Activated CD8-positive, alpha-beta memory T cell treated with anti-CD3 and anti-CD28 coated beads for 36 hours (primary cell): ENCODE measurements around the gene DOCK1. TPM values are rescaled to one million over a fixed set of nuclear protein-coding genes. Genes with fewer than 3 reads are reported as not detected.

Experiments
- CTCF ChIA-PET: fragments of 350-600 bp; sonication (Branson Sonifier 250); formaldehyde crosslinking; loops from one replicate; lab custom pipeline; 2021; ENCODE audit warnings: antibody characterized with exemption; lab: Charles Lee
- POLR2A ChIA-PET: fragments of 350-600 bp; sonication (Branson Sonifier 250); formaldehyde crosslinking; loops from one replicate; lab custom pipeline; 2021; ENCODE audit warnings: antibody characterized with exemption; lab: Charles Lee
- total RNA-seq, 2 experiments: library from RNA; stranded (reverse); gene quantifications; one replicate each; pipeline ENCODE4 v1.2.3, GENCODE V29; 2021

The DOCK1 gene
- total RNA-seq, 2 experiments from 2014 or later: 0.17 to 0.31 TPM

- CTCF ChIA-PET: no interaction called here
- POLR2A ChIA-PET: no interaction called here
Observed at GRCh38 chr10:126945351-126946030, 40.3 kb downstream of the DOCK1 start.

- ChIA-PET CTCF (no interaction called here), POLR2A (no interaction called here)
Observed at GRCh38 chr10:126946746-126947145, 41.5 kb downstream of the DOCK1 start.

- ChIA-PET POLR2A (no interaction called here), CTCF (interaction anchor here (0.6 kb wide), 1 partner anchor 89 kb away, joined by 3 read pairs; no protein-coding TSS in a partner anchor)
Observed at GRCh38 chr10:126948355-126949160, 43.3 kb downstream of the DOCK1 start.

- ChIA-PET POLR2A (no interaction called here), CTCF (interaction anchor here (0.6 kb wide), 1 partner anchor 88 kb away, joined by 3 read pairs; no protein-coding TSS in a partner anchor)
Observed at GRCh38 chr10:126949161-126949503, 43.9 kb downstream of the DOCK1 start.

GRCh38 chr10:126950401-126951105, 45.3 kb downstream of the DOCK1 start:
- ChIA-PET POLR2A (no interaction called here), CTCF (no interaction called here)

- POLR2A ChIA-PET: no interaction called here
- CTCF ChIA-PET: no interaction called here
Observed at GRCh38 chr10:126953886-126954285, 48.7 kb downstream of the DOCK1 start.

- ChIA-PET CTCF (no interaction called here), POLR2A (no interaction called here)
Observed at GRCh38 chr10:126955396-126955795, 50.2 kb downstream of the DOCK1 start.

GRCh38 chr10:126955934-126956711, 50.9 kb downstream of the DOCK1 start:
- POLR2A ChIA-PET: no interaction called here
- CTCF ChIA-PET: no interaction called here

- ChIA-PET CTCF (no interaction called here), POLR2A (no interaction called here)
Observed at GRCh38 chr10:126956712-126957108, 51.5 kb downstream of the DOCK1 start.

- CTCF ChIA-PET: no interaction called here
- POLR2A ChIA-PET: no interaction called here
Observed at GRCh38 chr10:126957111-126957510, 51.9 kb downstream of the DOCK1 start.

GRCh38 chr10:126959431-126959830, 54.2 kb downstream of the DOCK1 start:
- ChIA-PET CTCF (no interaction called here), POLR2A (no interaction called here)

GRCh38 chr10:126959906-126960685, 54.9 kb downstream of the DOCK1 start:
- CTCF ChIA-PET: no interaction called here
- POLR2A ChIA-PET: no interaction called here

GRCh38 chr10:126963354-126963753, 58.1 kb downstream of the DOCK1 start:
- ChIA-PET POLR2A (no interaction called here), CTCF (no interaction called here)

- CTCF ChIA-PET: no interaction called here
Observed at GRCh38 chr10:126964190-126964589, 59.0 kb downstream of the DOCK1 start.

GRCh38 chr10:126966938-126967337, 61.7 kb downstream of the DOCK1 start:
- ChIA-PET CTCF (no interaction called here), POLR2A (no interaction called here)

More at GRCh38 chr10:126964190-126964589, 59.0 kb downstream of the DOCK1 start:
- POLR2A ChIA-PET: no interaction called here

- POLR2A ChIA-PET: no interaction called here
- CTCF ChIA-PET: no interaction called here
Observed at GRCh38 chr10:126969310-126969709, 64.1 kb downstream of the DOCK1 start.

- POLR2A ChIA-PET: no interaction called here
Observed at GRCh38 chr10:126972635-126973414, 67.6 kb downstream of the DOCK1 start.

GRCh38 chr10:126975221-126975620, 70.0 kb downstream of the DOCK1 start:
- POLR2A ChIA-PET: no interaction called here
- CTCF ChIA-PET: no interaction called here

More at GRCh38 chr10:126972635-126973414, 67.6 kb downstream of the DOCK1 start:
- CTCF ChIA-PET: no interaction called here
